HepG2 (cell line): ENCODE results near the gene FUT8. TPM values are rescaled to one million over a fixed set of nuclear protein-coding genes. Genes with fewer than 3 reads are reported as not detected.

Experiments
- ATRX ChIP-seq: sonication (generic); formaldehyde crosslinking; IDR thresholded peaks from 2 replicates; pipeline ENCODE4 v1.4.0; 2020; ENCODE audit warnings: missing genetic modification reagents, borderline replicate concordance
- E2F5 ChIP-seq: sonication (generic); formaldehyde crosslinking; conservative IDR thresholded peaks from 2 replicates; pipeline ENCODE4 v1.4.0; 2020; ENCODE audit warnings: missing genetic modification reagents
- ELF1 ChIP-seq: sonication (generic); formaldehyde crosslinking; IDR thresholded peaks from 2 replicates; pipeline ENCODE4 v1.4.0; 2020; ENCODE audit warnings: missing genetic modification reagents
- EZH2 ChIP-seq: conservative IDR thresholded peaks from 2 replicates; pipeline ENCODE4 v1.6.1; 2012; ENCODE audit warnings: mild to moderate bottlenecking, low read depth, low read length, moderate library complexity
- FOSL2 ChIP-seq: sonication (generic); formaldehyde crosslinking; IDR thresholded peaks from 2 replicates; pipeline ENCODE4 v1.4.0; 2020; ENCODE audit warnings: missing genetic modification reagents
- FOXA1 ChIP-seq, 2 experiments: fragments of 450-650 bp in 1 of 2; sonication (generic) in 1 of 2; formaldehyde crosslinking in 1 of 2; IDR thresholded peaks; 2 replicates each; pipeline versions ENCODE4 v1.4.0 to v1.6.1; 2016 to 2020; ENCODE audit warnings: missing genetic modification reagents in 1 of 2
- HDAC2 ChIP-seq: sonication (generic); formaldehyde crosslinking; IDR thresholded peaks from 2 replicates; pipeline ENCODE4 v1.4.0; 2020; ENCODE audit warnings: missing genetic modification reagents
- IKZF1 ChIP-seq: fragments of 450-650 bp; IDR thresholded peaks from 2 replicates; pipeline ENCODE4 v1.7.1; 2016
- MED8 ChIP-seq: sonication (generic); formaldehyde crosslinking; IDR thresholded peaks from 2 replicates; pipeline ENCODE4 v1.8.1; 2023; ENCODE audit warnings: mild to moderate bottlenecking, missing genetic modification reagents; ENCODE audit not compliant: insufficient replicate concordance
- MEIS2 ChIP-seq: sonication (generic); formaldehyde crosslinking; IDR thresholded peaks from 2 replicates; pipeline ENCODE4 v1.9.0; 2021; ENCODE audit warnings: mild to moderate bottlenecking, missing genetic modification reagents
- NFYC ChIP-seq: IDR thresholded peaks from 2 replicates; pipeline ENCODE4 v1.6.1; 2016; ENCODE audit warnings: missing genetic modification reagents, missing compliant biosample characterization
- SP4 ChIP-seq: sonication (generic); formaldehyde crosslinking; IDR thresholded peaks from 2 replicates; pipeline ENCODE4 v1.8.1; 2023; ENCODE audit warnings: mild to moderate bottlenecking, missing genetic modification reagents
- SP5 ChIP-seq: IDR thresholded peaks from 2 replicates; pipeline ENCODE4 v1.6.1; 2016; ENCODE audit warnings: low read depth, borderline replicate concordance
- SRSF9 ChIP-seq: fragments of 200-400 bp; formaldehyde crosslinking; IDR thresholded peaks from 2 replicates; pipeline ENCODE4 v1.6.1; 2018; ENCODE audit warnings: borderline replicate concordance, mild to moderate bottlenecking, low read depth, low read length; ENCODE audit not compliant: insufficient read depth, poor library complexity, severe bottlenecking
- TBP ChIP-seq: sonication (generic); formaldehyde crosslinking; IDR thresholded peaks from 2 replicates; pipeline ENCODE4 v1.5.0; 2020; ENCODE audit warnings: missing genetic modification reagents
- YY1 ChIP-seq: IDR thresholded peaks from 2 replicates; pipeline ENCODE4 v1.6.1; 2011; ENCODE audit warnings: low read length, low read depth, moderate library complexity, mild to moderate bottlenecking; ENCODE audit not compliant: insufficient read depth, insufficient replicate concordance
- ZNF329 ChIP-seq: sonication (generic); formaldehyde crosslinking; IDR thresholded peaks from 2 replicates; pipeline ENCODE4 v1.9.0; 2021; ENCODE audit warnings: low read depth, mild to moderate bottlenecking, missing genetic modification reagents
- ZNF816 ChIP-seq: sonication (generic); formaldehyde crosslinking; IDR thresholded peaks from 2 replicates; pipeline ENCODE4 v1.8.0; 2022; ENCODE audit warnings: missing genetic modification reagents, mild to moderate bottlenecking, borderline replicate concordance
- ZNF83 ChIP-seq: sonication (generic); formaldehyde crosslinking; IDR thresholded peaks from 2 replicates; pipeline ENCODE4 v1.4.0; 2020; ENCODE audit warnings: missing genetic modification reagents, mild to moderate bottlenecking, borderline replicate concordance
- polyA plus RNA-seq, 8 experiments: library from polyadenylated mRNA; depleted of rRNA in 3 of 8; stranded (reverse) in 7 of 8; unstranded in 1 of 8; fragments of >200 nt; fragmentation: Illumina TruSeq in 4 of 8; extraction: Trizol in 4 of 8; gene quantifications; 2 replicates each; pipeline versions ENCODE4 v1.2.1 to v1.2.3, GENCODE V29; 2011 to 2016; ENCODE audit warnings: low read depth in 4 of 8, missing spikeins in 1 of 8, mixed read lengths in 1 of 8; ENCODE audit not compliant: insufficient read depth in 1 of 8
- total RNA-seq, 5 experiments: library from RNA; depleted of rRNA; stranded (reverse); fragments of >200 nt; fragmentation: Illumina TruSeq; extraction: Trizol; gene quantifications; 2 replicates each; pipeline ENCODE4 v1.2.3, GENCODE V29; 2016; ENCODE audit warnings: low read depth in 1 of 5
- TF ChIP-seq, protein P1 (sequence below): sonication (generic); formaldehyde crosslinking; IDR thresholded peaks from 2 replicates; pipeline ENCODE4 v1.5.0; 2020; ENCODE audit warnings: mild to moderate bottlenecking, missing genetic modification reagents, borderline replicate concordance
- TF ChIP-seq, protein P2 (sequence below): fragments of 450-650 bp; IDR thresholded peaks from 2 replicates; pipeline ENCODE4 v1.6.1; 2017; ENCODE audit warnings: mild to moderate bottlenecking

FUT8 gene
- total and polyA plus RNA-seq, 2 of the 13 experiments (the other 11 are each of a cell fraction or from before 2014, with no cell fraction given) = 9.3 to 17.5 TPM

DNA sequence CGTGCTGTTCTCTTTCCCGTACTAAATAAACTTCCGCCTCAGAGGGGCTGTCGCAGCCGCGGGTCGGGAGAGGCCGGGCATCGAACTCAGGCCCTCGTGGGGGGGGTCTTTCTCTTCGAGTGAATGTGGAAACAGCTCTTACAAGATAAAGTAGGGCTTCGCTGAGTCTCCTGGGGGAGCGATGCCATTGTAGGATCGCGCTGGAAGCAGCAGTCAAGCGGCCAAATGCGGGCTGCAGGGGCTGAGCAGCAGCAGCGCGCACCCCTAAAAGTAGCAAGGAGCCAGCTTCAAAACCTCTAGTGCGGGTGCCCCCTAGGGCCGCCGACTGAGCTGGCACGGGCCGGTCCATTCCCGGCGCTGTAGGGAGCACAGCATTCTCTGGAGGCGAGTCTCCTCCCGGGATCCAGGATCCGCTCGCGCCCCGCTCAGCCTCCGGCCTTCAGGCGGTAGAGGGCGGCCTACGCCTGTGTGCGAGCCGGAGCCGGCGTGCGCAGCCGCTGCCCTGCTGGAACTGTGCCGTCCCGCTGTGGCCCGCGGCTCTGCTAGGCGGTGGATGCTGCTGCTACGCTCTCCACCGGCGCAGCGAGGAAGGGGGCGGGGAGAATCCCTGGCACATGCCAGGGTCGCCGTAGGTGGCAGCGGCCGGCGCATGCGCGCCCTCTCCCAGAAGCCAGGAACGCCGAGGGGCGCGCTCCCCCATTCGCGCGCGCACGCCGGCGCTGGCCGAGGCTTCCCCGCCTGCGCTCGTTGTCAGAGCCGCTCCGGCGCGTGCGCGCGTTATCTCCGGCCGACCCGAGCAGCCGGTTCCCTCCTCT, at the start of gene FUT8 (continued):
- no peak for TF ChIP-seq E2F5 (CRISPR knock-in tag)
- TF ChIP-seq EZH2 = no peak
- TF ChIP-seq, protein P1, sequence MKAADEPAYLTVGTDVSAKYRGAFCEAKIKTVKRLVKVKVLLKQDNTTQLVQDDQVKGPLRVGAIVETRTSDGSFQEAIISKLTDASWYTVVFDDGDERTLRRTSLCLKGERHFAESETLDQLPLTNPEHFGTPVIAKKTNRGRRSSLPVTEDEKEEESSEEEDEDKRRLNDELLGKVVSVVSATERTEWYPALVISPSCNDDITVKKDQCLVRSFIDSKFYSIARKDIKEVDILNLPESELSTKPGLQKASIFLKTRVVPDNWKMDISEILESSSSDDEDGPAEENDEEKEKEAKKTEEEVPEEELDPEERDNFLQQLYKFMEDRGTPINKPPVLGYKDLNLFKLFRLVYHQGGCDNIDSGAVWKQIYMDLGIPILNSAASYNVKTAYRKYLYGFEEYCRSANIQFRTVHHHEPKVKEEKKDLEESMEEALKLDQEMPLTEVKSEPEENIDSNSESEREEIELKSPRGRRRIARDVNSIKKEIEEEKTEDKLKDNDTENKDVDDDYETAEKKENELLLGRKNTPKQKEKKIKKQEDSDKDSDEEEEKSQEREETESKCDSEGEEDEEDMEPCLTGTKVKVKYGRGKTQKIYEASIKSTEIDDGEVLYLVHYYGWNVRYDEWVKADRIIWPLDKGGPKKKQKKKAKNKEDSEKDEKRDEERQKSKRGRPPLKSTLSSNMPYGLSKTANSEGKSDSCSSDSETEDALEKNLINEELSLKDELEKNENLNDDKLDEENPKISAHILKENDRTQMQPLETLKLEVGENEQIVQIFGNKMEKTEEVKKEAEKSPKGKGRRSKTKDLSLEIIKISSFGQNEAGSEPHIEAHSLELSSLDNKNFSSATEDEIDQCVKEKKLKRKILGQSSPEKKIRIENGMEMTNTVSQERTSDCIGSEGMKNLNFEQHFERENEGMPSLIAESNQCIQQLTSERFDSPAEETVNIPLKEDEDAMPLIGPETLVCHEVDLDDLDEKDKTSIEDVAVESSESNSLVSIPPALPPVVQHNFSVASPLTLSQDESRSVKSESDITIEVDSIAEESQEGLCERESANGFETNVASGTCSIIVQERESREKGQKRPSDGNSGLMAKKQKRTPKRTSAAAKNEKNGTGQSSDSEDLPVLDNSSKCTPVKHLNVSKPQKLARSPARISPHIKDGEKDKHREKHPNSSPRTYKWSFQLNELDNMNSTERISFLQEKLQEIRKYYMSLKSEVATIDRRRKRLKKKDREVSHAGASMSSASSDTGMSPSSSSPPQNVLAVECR (CRISPR knock-in tag) = peak; percentile 82
- no peak for TF ChIP-seq ZNF83 (CRISPR knock-in tag)
- no peak; the same call in 1 of the 2 replicates for TF ChIP-seq HDAC2 (CRISPR knock-in tag)
- TF ChIP-seq ATRX (CRISPR knock-in tag) = no peak
- TF ChIP-seq ZNF329 = no peak
- TF ChIP-seq YY1 = peak; percentile 28
- TF ChIP-seq FOXA1 (IDR thresholded peaks at IDR 0.05) = no peak
- no peak for TF ChIP-seq FOXA1 (CRISPR knock-in tag; IDR thresholded peaks at IDR 0.05)
- peak; percentile 34; the same call in 1 of the 2 replicates for TF ChIP-seq FOSL2
- TF ChIP-seq IKZF1 = no peak
- TF ChIP-seq MEIS2 = no peak; the same call in 1 of the 2 replicates
- TF ChIP-seq SP5 = 0 out of 2 replicates have a peak, but pooled peaks have one; percentile 43
- TF ChIP-seq NFYC (CRISPR knock-in tag) = peak; percentile 11; the same call in 1 of the 2 replicates
- no peak for TF ChIP-seq TBP (CRISPR knock-in tag)
- no peak for TF ChIP-seq SP4 (CRISPR knock-in tag)
- no peak for TF ChIP-seq MED8
- no peak; the same call in none of the 2 replicates for TF ChIP-seq ELF1 (CRISPR knock-in tag)
- TF ChIP-seq ZNF816 (CRISPR knock-in tag) = no peak
- TF ChIP-seq, protein P2, sequence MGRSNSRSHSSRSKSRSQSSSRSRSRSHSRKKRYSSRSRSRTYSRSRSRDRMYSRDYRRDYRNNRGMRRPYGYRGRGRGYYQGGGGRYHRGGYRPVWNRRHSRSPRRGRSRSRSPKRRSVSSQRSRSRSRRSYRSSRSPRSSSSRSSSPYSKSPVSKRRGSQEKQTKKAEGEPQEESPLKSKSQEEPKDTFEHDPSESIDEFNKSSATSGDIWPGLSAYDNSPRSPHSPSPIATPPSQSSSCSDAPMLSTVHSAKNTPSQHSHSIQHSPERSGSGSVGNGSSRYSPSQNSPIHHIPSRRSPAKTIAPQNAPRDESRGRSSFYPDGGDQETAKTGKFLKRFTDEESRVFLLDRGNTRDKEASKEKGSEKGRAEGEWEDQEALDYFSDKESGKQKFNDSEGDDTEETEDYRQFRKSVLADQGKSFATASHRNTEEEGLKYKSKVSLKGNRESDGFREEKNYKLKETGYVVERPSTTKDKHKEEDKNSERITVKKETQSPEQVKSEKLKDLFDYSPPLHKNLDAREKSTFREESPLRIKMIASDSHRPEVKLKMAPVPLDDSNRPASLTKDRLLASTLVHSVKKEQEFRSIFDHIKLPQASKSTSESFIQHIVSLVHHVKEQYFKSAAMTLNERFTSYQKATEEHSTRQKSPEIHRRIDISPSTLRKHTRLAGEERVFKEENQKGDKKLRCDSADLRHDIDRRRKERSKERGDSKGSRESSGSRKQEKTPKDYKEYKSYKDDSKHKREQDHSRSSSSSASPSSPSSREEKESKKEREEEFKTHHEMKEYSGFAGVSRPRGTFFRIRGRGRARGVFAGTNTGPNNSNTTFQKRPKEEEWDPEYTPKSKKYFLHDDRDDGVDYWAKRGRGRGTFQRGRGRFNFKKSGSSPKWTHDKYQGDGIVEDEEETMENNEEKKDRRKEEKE = no peak
- no peak for TF ChIP-seq SRSF9
